Measurements from ENCODE around the gene HSF4. TPM values are rescaled to one million over a fixed set of nuclear protein-coding genes. Genes with fewer than 3 reads are reported as not detected.
A peak's percentile ranks its signal among the peaks of the same experiment; 100 is the strongest.

HSF4 gene
- total and polyA plus RNA-seq, 4 donors: 5.1 to 62.5 (median 21.0) TPM

GRCh38 chr16:67183627-67184452 is 19.3 kb downstream of the HSF4 start, which contains the start of gene MATCAP1:
Gene MATCAP1, minus strand, starts transcription at chr16:67183963. Its CDS starts 3,353 bp downstream, at chr16:67180610.
- Histone ChIP-seq H3K27ac (ENCODE audit: low read depth in 1 of 2, low read length in 1 of 2) (peak within 1 kb of the TSS; percentile 92 to 95), H3K4me3 (peak within 1 kb of the TSS; percentile 59), H3K27me3 (ENCODE audit: control insufficient read depth in 3 of 3, insufficient read depth in 3 of 3, low read length in 2 of 3) (no peaks in the 10 kb centered on the region), H3K9ac (ENCODE audit: insufficient read depth in 1 of 2, low read length in 2 of 2) (peak within 1 kb of the TSS; percentile 59 to 74), H3K9me3 (ENCODE audit: control insufficient read depth in 4 of 4, insufficient read depth in 3 of 4, low read length in 3 of 4) (no peaks in the 10 kb centered on the region), H3K4me1 (ENCODE audit: control insufficient read depth in 5 of 5, insufficient read depth in 5 of 5, low read length in 5 of 5) (peaks cover 0 to 35% (median 12%) of the 10 kb centered on the region in 5 donors), H3K36me3 (ENCODE audit: control insufficient read depth in 4 of 4, insufficient read depth in 4 of 4, low read length in 4 of 4) (no peaks in the 10 kb centered on the region)
- peak; percentile 95 for ATAC-seq (ENCODE audit: insufficient read depth, low FRiP score)
- no peak for TF ChIP-seq CTCF (IDR thresholded peaks at IDR 0.05; ENCODE audit: control extremely low read depth, extremely low read depth)
- 0 to 1% methylated on average over 73 to 77 of the region's 77 CpGs for WGBS, 2 donors
- peak; percentile 96 to 98 (median 98) for DNase-seq

- Histone ChIP-seq H3K9ac (ENCODE audit: insufficient read depth in 1 of 2, low read length in 2 of 2) (no peak overlapping the region), H3K4me1 (ENCODE audit: control insufficient read depth in 5 of 5, insufficient read depth in 5 of 5, low read length in 5 of 5) (peaks cover 0 to 33% (median 12%) of the 10 kb centered on the region in 5 donors), H3K27ac (ENCODE audit: low read depth in 1 of 2, low read length in 1 of 2) (peak overlapping the region; percentile 92 to 95), H3K27me3 (ENCODE audit: control insufficient read depth in 3 of 3, insufficient read depth in 3 of 3, low read length in 2 of 3) (no peaks in the 10 kb centered on the region), H3K4me3 (peak overlapping the region; percentile 59), H3K36me3 (ENCODE audit: control insufficient read depth in 4 of 4, insufficient read depth in 4 of 4, low read length in 4 of 4) (no peaks in the 10 kb centered on the region), H3K9me3 (ENCODE audit: control insufficient read depth in 4 of 4, insufficient read depth in 3 of 4, low read length in 3 of 4) (no peaks in the 10 kb centered on the region)
- WGBS, 2 donors: 9 to 19% methylated on average over 39 to 59 of the region's 59 CpGs
- TF ChIP-seq CTCF (IDR thresholded peaks at IDR 0.05; ENCODE audit: control extremely low read depth, extremely low read depth): no peak
- DNase-seq: no peak
- ATAC-seq (ENCODE audit: insufficient read depth, low FRiP score): peak; percentile 22
Measured at GRCh38 chr16:67184453-67184994, 20.0 kb downstream of the HSF4 start.

- no peaks in the 10 kb centered on the region for H3K27me3 ChIP-seq (ENCODE audit: control insufficient read depth in 3 of 3, insufficient read depth in 3 of 3, low read length in 2 of 3)
- H3K36me3 ChIP-seq (ENCODE audit: control insufficient read depth in 4 of 4, insufficient read depth in 4 of 4, low read length in 4 of 4): no peaks in the 10 kb centered on the region
- DNase-seq (peak; percentile 91 to 93 (median 93)), ATAC-seq (ENCODE audit: insufficient read depth, low FRiP score) (peak; percentile 50)
- peak; percentile 56 for TF ChIP-seq CTCF (IDR thresholded peaks at IDR 0.05; ENCODE audit: control extremely low read depth, extremely low read depth)
- peaks cover 0 to 33% (median 12%) of the 10 kb centered on the region in 5 donors for H3K4me1 ChIP-seq (ENCODE audit: control insufficient read depth in 5 of 5, insufficient read depth in 5 of 5, low read length in 5 of 5)
- WGBS, 2 donors: 19 to 21% methylated on average over 43 of the region's 43 CpGs
- no peak overlapping the region for H3K4me3 ChIP-seq
- H3K27ac ChIP-seq (ENCODE audit: low read depth in 1 of 2, low read length in 1 of 2): no peak overlapping the region
- H3K9ac ChIP-seq (ENCODE audit: insufficient read depth in 1 of 2, low read length in 2 of 2): no peak overlapping the region
- no peaks in the 10 kb centered on the region for H3K9me3 ChIP-seq (ENCODE audit: control insufficient read depth in 4 of 4, insufficient read depth in 3 of 4, low read length in 3 of 4)
Measured at GRCh38 chr16:67184995-67185650, 20.6 kb downstream of the HSF4 start.

Measured in lung (tissue), 12 donors.